Caki2 (cell line): ENCODE data around the gene OR8B4. TPM values are rescaled to one million over a fixed set of nuclear protein-coding genes. Genes with fewer than 3 reads are reported as not detected.
"Not testable (repeated sequence)": the region's sequence is repeated elsewhere in the genome, so short reads cannot be mapped to it uniquely, and the experiment has no call there.

Source experiments
- DNase-seq: peaks from one replicate; pipeline ENCODE4 v3.0.0-alpha.2; 2015; ENCODE audit warnings: low read depth
- in situ Hi-C: cut with HindIII; loops from 2 replicates; pipeline ENCODE4 v1.10.0; 2016; ENCODE audit warnings: low sequenced_read_pairs, low pct_unique_long_range_greater_than_20kb, mixed read lengths
- total RNA-seq: library from RNA; depleted of rRNA; stranded (reverse); fragments of >200 nt; shearing (Covaris generic); gene quantifications from 2 replicates; pipeline ENCODE4 v1.2.3, GENCODE V29; 2014; ENCODE audit warnings: low replicate concordance; rRNA removed

Gene OR8B4
- total RNA-seq, 1 experiment from 2014 or later = not detected

GRCh38 chr11:124429599-124429998 lies 4.9 kb upstream of the OR8B4 start:
- in situ Hi-C loops = no loop called here
- no peak for DNase-seq

GRCh38 chr11:124421043-124421442 lies 3.6 kb downstream of the OR8B4 start:
- DNase-seq = no peak
- in situ Hi-C loops = no loop called here

GRCh38 chr11:124415356-124415923 lies 9.2 kb downstream of the OR8B4 start:
- in situ Hi-C loops = no loop called here
- DNase-seq = no peak

- in situ Hi-C loops = no loop called here
- no peak for DNase-seq
Measured at GRCh38 chr11:124409906-124410305, 14.8 kb downstream of the OR8B4 start.

GRCh38 chr11:124405581-124405980 lies 19.1 kb downstream of the OR8B4 start:
- no peak for DNase-seq
- in situ Hi-C loops = no loop called here

GRCh38 chr11:124403186-124403585 lies 21.5 kb downstream of the OR8B4 start:
- in situ Hi-C loops, DNase-seq: not testable (repeated sequence)

- DNase-seq = peak; percentile 41
- in situ Hi-C loops = no loop called here
Measured at GRCh38 chr11:124402326-124402922, 22.2 kb downstream of the OR8B4 start.

- no peak for DNase-seq
- in situ Hi-C loops = no loop called here
Measured at GRCh38 chr11:124398924-124399323, 25.7 kb downstream of the OR8B4 start, which contains the start of gene OR8B3. Gene OR8B3 (minus strand): TSS chr11:124399024. CDS start chr11:124397351, 1,673 bp downstream.

- in situ Hi-C loops, DNase-seq: not testable (repeated sequence)
Measured at GRCh38 chr11:124396847-124397246, 27.8 kb downstream of the OR8B4 start.

GRCh38 chr11:124394408-124394807 lies 30.3 kb downstream of the OR8B4 start:
- in situ Hi-C loops = no loop called here
- no peak for DNase-seq

GRCh38 chr11:124384399-124384798 lies 40.3 kb downstream of the OR8B4 start, which contains the start of gene OR8B2:
Gene OR8B2 (minus strand): TSS chr11:124384499. CDS start chr11:124383343, 1,156 bp downstream.
- in situ Hi-C loops = no loop called here
- no peak for DNase-seq

GRCh38 chr11:124382857-124383256 lies 41.8 kb downstream of the OR8B4 start:
- in situ Hi-C loops, DNase-seq: not testable (repeated sequence)

- in situ Hi-C loops = no loop called here
- DNase-seq = no peak
Measured at GRCh38 chr11:124380585-124380984, 44.1 kb downstream of the OR8B4 start.

GRCh38 chr11:124376280-124376679 lies 48.4 kb downstream of the OR8B4 start:
- in situ Hi-C loops = no loop called here
- no peak for DNase-seq

Other genes with a start within 250 kb of the OR8B4 start
- not detected in 2 replicates for gene OR10D3, start 241.5 kb downstream of the OR8B4 start, total RNA-seq
- gene OR8G1, start 183.8 kb downstream of the OR8B4 start, total RNA-seq = not detected in 2 replicates
- gene OR8G5, start 168.5 kb downstream of the OR8B4 start, total RNA-seq = not detected in 2 replicates
- gene OR8D1, start 110.9 kb downstream of the OR8B4 start, total RNA-seq = not detected in 2 replicates
- not detected in 2 replicates for gene OR8D2, start 104.7 kb downstream of the OR8B4 start, total RNA-seq
- gene OR8B2, start 40.4 kb downstream of the OR8B4 start, total RNA-seq = not detected in 2 replicates
- gene OR8B3, start 25.8 kb downstream of the OR8B4 start, total RNA-seq = not detected in 2 replicates
- gene OR8B8, start 20.8 kb upstream of the OR8B4 start, total RNA-seq = not detected in 2 replicates
- not detected in 2 replicates for gene OR8B12, start 118.8 kb upstream of the OR8B4 start, total RNA-seq
- gene OR8A1, start 145.1 kb upstream of the OR8B4 start, total RNA-seq = not detected in 2 replicates
- gene PANX3, start 186.6 kb upstream of the OR8B4 start, total RNA-seq = not detected in 2 replicates
- 11.1 and 19.3 TPM in 2 replicates for gene TBRG1, start 198.0 kb upstream of the OR8B4 start, total RNA-seq
- 9.2 and 14.1 TPM in 2 replicates for gene SIAE, start 248.9 kb upstream of the OR8B4 start, total RNA-seq
- 5.3 and 7.3 TPM in 2 replicates for gene SPA17, start 249.0 kb upstream of the OR8B4 start, total RNA-seq